Activated CD4-positive, alpha-beta T cell treated with anti-CD3 and anti-CD28 coated beads, Interleukin-2, amount 10 ng/mL, durations not matched to agents 24 days and 14 days (primary cell): ENCODE measurements around the gene SORD. TPM values are rescaled to one million over a fixed set of nuclear protein-coding genes. Genes with fewer than 3 reads are reported as not detected.

Experiments used
- DNase-seq: peaks from one replicate; pipeline ENCODE4 v3.0.0; 2022
- H3K27ac Mint-ChIP-seq: one replicate; pipeline ENCODE4 v1.8.0; 2022; ENCODE audit warnings: mild to moderate bottlenecking, mixed read lengths
- H3K27me3 Mint-ChIP-seq: one replicate; pipeline ENCODE4 v1.8.0; 2022; ENCODE audit warnings: mixed read lengths
- H3K36me3 Mint-ChIP-seq: one replicate; pipeline ENCODE4 v1.8.0; 2022; ENCODE audit warnings: low read depth, mild to moderate bottlenecking, mixed read lengths
- H3K4me1 Mint-ChIP-seq: one replicate; pipeline ENCODE4 v1.8.0; 2021; ENCODE audit warnings: mixed read lengths
- H3K4me3 Mint-ChIP-seq: one replicate; pipeline ENCODE4 v1.8.0; 2022; ENCODE audit warnings: mild to moderate bottlenecking, moderate library complexity, mixed read lengths
- H3K9me3 Mint-ChIP-seq: one replicate; pipeline ENCODE4 v1.8.0; 2021; ENCODE audit warnings: mixed read lengths
- intact Hi-C: fragments of 100-400 bp; cut with micrococcal nuclease; formaldehyde crosslinking; loops from one replicate; pipeline ENCODE4 v1.15.1; 2023
- total RNA-seq: library from RNA; stranded (reverse); gene quantifications from 2 replicates; pipeline ENCODE4 v1.2.3, GENCODE V29; 2022

Gene SORD
- total RNA-seq, 1 donor from 2014 or later = 28.0 TPM

GRCh38 chr15:45116006-45116481 is 93.0 kb downstream of the SORD start:
- DNase-seq = no peak
- no peaks in the 10 kb centered on the region for H3K9me3 Mint-ChIP-seq
- H3K36me3 Mint-ChIP-seq = no peaks in the 10 kb centered on the region
- H3K4me3 Mint-ChIP-seq = no peak overlapping the region
- peaks cover 68% of the 10 kb centered on the region for H3K27me3 Mint-ChIP-seq
- H3K4me1 Mint-ChIP-seq = peaks cover 24% of the 10 kb centered on the region
- intact Hi-C loops = loop anchor here (5.0 kb wide), 1 partner anchor 264 kb away; no protein-coding TSS in a partner anchor
- no peak overlapping the region for H3K27ac Mint-ChIP-seq

GRCh38 chr15:45116482-45117307 is 93.7 kb downstream of the SORD start:
- H3K27me3 Mint-ChIP-seq = peaks cover 69% of the 10 kb centered on the region
- peaks cover 24% of the 10 kb centered on the region for H3K4me1 Mint-ChIP-seq
- no peaks in the 10 kb centered on the region for H3K9me3 Mint-ChIP-seq
- H3K27ac Mint-ChIP-seq = no peak overlapping the region
- no peaks in the 10 kb centered on the region for H3K36me3 Mint-ChIP-seq
- H3K4me3 Mint-ChIP-seq = no peak overlapping the region
- DNase-seq = no peak
- intact Hi-C loops = loop anchor here (5.0 kb wide), 1 partner anchor 264 kb away; no protein-coding TSS in a partner anchor

GRCh38 chr15:45117308-45118130 is 94.5 kb downstream of the SORD start:
- H3K9me3 Mint-ChIP-seq = no peaks in the 10 kb centered on the region
- DNase-seq = no peak
- peaks cover 63% of the 10 kb centered on the region for H3K27me3 Mint-ChIP-seq
- H3K36me3 Mint-ChIP-seq = no peaks in the 10 kb centered on the region
- H3K4me3 Mint-ChIP-seq = peak overlapping the region; percentile 71
- intact Hi-C loops = loop anchor here (5.0 kb wide), 1 partner anchor 265 kb away; no protein-coding TSS in a partner anchor
- no peak overlapping the region for H3K27ac Mint-ChIP-seq
- peaks cover 19% of the 10 kb centered on the region for H3K4me1 Mint-ChIP-seq

GRCh38 chr15:45118131-45118588 is 95.2 kb downstream of the SORD start:
- H3K9me3 Mint-ChIP-seq = no peaks in the 10 kb centered on the region
- H3K27me3 Mint-ChIP-seq = peaks cover 62% of the 10 kb centered on the region
- H3K36me3 Mint-ChIP-seq = no peaks in the 10 kb centered on the region
- no peak overlapping the region for H3K27ac Mint-ChIP-seq
- H3K4me1 Mint-ChIP-seq = peaks cover 19% of the 10 kb centered on the region
- peak; percentile 95 for DNase-seq
- H3K4me3 Mint-ChIP-seq = peak overlapping the region; percentile 71
- intact Hi-C loops = loop anchor here (5.0 kb wide), 1 partner anchor 266 kb away; no protein-coding TSS in a partner anchor

GRCh38 chr15:45118996-45119395 is 96.0 kb downstream of the SORD start:
- intact Hi-C loops = loop anchor here (5.0 kb wide), 1 partner anchor 267 kb away; no protein-coding TSS in a partner anchor
- Mint-ChIP-seq H3K27ac (no peak overlapping the region), H3K36me3 (no peaks in the 10 kb centered on the region), H3K27me3 (peaks cover 58% of the 10 kb centered on the region), H3K9me3 (no peaks in the 10 kb centered on the region), H3K4me1 (peaks cover 17% of the 10 kb centered on the region), H3K4me3 (no peak overlapping the region)
- no peak for DNase-seq

GRCh38 chr15:45120081-45120972 is 97.3 kb downstream of the SORD start:
- H3K4me3 Mint-ChIP-seq = no peak overlapping the region
- no peaks in the 10 kb centered on the region for H3K36me3 Mint-ChIP-seq
- intact Hi-C loops = no loop called here
- H3K27me3 Mint-ChIP-seq = peaks cover 53% of the 10 kb centered on the region
- DNase-seq = no peak
- no peaks in the 10 kb centered on the region for H3K9me3 Mint-ChIP-seq
- H3K27ac Mint-ChIP-seq = no peak overlapping the region
- peaks cover 15% of the 10 kb centered on the region for H3K4me1 Mint-ChIP-seq

GRCh38 chr15:45121020-45121419 is 98.0 kb downstream of the SORD start:
- Mint-ChIP-seq H3K27me3 (peaks cover 53% of the 10 kb centered on the region), H3K9me3 (no peaks in the 10 kb centered on the region), H3K27ac (no peak overlapping the region), H3K4me1 (peaks cover 13% of the 10 kb centered on the region), H3K36me3 (no peaks in the 10 kb centered on the region), H3K4me3 (no peak overlapping the region)
- intact Hi-C loops = no loop called here
- DNase-seq = no peak

- Mint-ChIP-seq H3K27me3 (peaks cover 53% of the 10 kb centered on the region), H3K4me3 (no peak overlapping the region), H3K4me1 (peaks cover 12% of the 10 kb centered on the region), H3K27ac (no peak overlapping the region), H3K9me3 (no peaks in the 10 kb centered on the region), H3K36me3 (no peaks in the 10 kb centered on the region)
- intact Hi-C loops = no loop called here
- DNase-seq = no peak
These were observed 98.9 kb downstream of the SORD start for GRCh38 chr15:45121706-45122417.

- H3K27ac Mint-ChIP-seq = no peak overlapping the region
- no peak overlapping the region for H3K4me3 Mint-ChIP-seq
- DNase-seq = no peak
- no peaks in the 10 kb centered on the region for H3K9me3 Mint-ChIP-seq
- peaks cover 50% of the 10 kb centered on the region for H3K27me3 Mint-ChIP-seq
- intact Hi-C loops = no loop called here
- H3K4me1 Mint-ChIP-seq = peaks cover 7% of the 10 kb centered on the region
- no peaks in the 10 kb centered on the region for H3K36me3 Mint-ChIP-seq
These were observed 99.7 kb downstream of the SORD start for GRCh38 chr15:45122719-45123118.

- DNase-seq = no peak
- Mint-ChIP-seq H3K36me3 (no peaks in the 10 kb centered on the region), H3K9me3 (no peaks in the 10 kb centered on the region), H3K4me1 (peaks cover under 1% of the 10 kb centered on the region), H3K27ac (no peak overlapping the region), H3K4me3 (no peak overlapping the region), H3K27me3 (peaks cover 50% of the 10 kb centered on the region)
- intact Hi-C loops = no loop called here
These were observed 100.4 kb downstream of the SORD start for GRCh38 chr15:45123397-45123796.

GRCh38 chr15:45126535-45127158 is 103.7 kb downstream of the SORD start:
- H3K27me3 Mint-ChIP-seq = peaks cover 64% of the 10 kb centered on the region
- H3K36me3 Mint-ChIP-seq = no peaks in the 10 kb centered on the region
- H3K27ac Mint-ChIP-seq = no peak overlapping the region
- H3K4me1 Mint-ChIP-seq = no peaks in the 10 kb centered on the region
- no peak overlapping the region for H3K4me3 Mint-ChIP-seq
- no peaks in the 10 kb centered on the region for H3K9me3 Mint-ChIP-seq
- DNase-seq = peak; percentile 79
- intact Hi-C loops = no loop called here
